HFFc6 (cell line): ENCODE data around the gene SLC11A1. TPM values are rescaled to one million over a fixed set of nuclear protein-coding genes. Genes with fewer than 3 reads are reported as not detected.

ENCODE experiments used
- DNase-seq: peaks from one replicate; pipeline ENCODE4 v3.0.0-alpha.2; 2018
- H3K27ac Mint-ChIP-seq: 2 replicates; pipeline ENCODE4 v1.8.0; 2020; ENCODE audit warnings: mild to moderate bottlenecking, mixed read lengths
- H3K27me3 Mint-ChIP-seq: 2 replicates; pipeline ENCODE4 v1.8.0; 2021; ENCODE audit warnings: mild to moderate bottlenecking, moderate library complexity, mixed read lengths; ENCODE audit not compliant: insufficient read depth
- H3K36me3 Mint-ChIP-seq: 2 replicates; pipeline ENCODE4 v1.8.0; 2021; ENCODE audit warnings: low read depth, mixed read lengths
- H3K4me1 Mint-ChIP-seq: 2 replicates; pipeline ENCODE4 v1.8.0; 2020; ENCODE audit warnings: low read depth, mixed read lengths
- H3K4me3 Mint-ChIP-seq: 2 replicates; pipeline ENCODE4 v1.8.0; 2020; ENCODE audit warnings: mild to moderate bottlenecking, moderate library complexity, mixed read lengths
- H3K9me3 Mint-ChIP-seq: 2 replicates; pipeline ENCODE4 v1.8.0; 2020; ENCODE audit warnings: mild to moderate bottlenecking, mixed read lengths
- total RNA-seq, 6 experiments: library from RNA; stranded (reverse); fragmentation: NEBNext Ultra II Directional; extraction: Animal tissue kit (Norgen Biotek cat#: 25700); gene quantifications; 2 replicates in 1 of 6; 3 replicates in 5 of 6; pipeline ENCODE4 v1.2.3, GENCODE V29; 2021
- TF ChIP-seq, protein P1 (sequence below): fragments of 200-600 bp; sonication (generic); IDR thresholded peaks from 2 replicates; pipeline ENCODE4 v1.5.0; 2021; ENCODE audit warnings: antibody characterized with exemption, mild to moderate bottlenecking

The SLC11A1 gene
- total RNA-seq, 6 experiments from 2014 or later, result 0.05 to 0.16 (median 0.11) TPM

DNA sequence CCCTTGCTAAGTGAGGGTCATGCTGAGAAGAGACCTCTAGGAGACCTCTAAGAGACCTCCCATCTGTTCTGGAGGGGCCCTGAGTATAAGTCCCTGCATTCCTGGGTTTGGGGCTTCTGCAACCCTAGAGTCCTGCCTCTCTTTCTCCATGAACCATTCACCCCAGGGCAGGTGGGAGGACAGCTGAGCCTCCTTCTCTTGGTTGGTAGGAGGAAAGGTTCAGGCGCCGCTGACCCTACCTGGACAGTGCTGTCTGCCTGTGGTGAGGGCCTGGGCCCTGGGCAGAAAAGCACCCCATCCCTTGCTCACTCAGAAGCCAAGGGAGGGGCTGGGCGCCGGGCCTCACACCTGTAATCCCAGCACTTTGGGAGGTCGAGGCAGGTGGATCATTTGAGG is 36.2 kb downstream of the SLC11A1 start:
- TF ChIP-seq, protein P1, sequence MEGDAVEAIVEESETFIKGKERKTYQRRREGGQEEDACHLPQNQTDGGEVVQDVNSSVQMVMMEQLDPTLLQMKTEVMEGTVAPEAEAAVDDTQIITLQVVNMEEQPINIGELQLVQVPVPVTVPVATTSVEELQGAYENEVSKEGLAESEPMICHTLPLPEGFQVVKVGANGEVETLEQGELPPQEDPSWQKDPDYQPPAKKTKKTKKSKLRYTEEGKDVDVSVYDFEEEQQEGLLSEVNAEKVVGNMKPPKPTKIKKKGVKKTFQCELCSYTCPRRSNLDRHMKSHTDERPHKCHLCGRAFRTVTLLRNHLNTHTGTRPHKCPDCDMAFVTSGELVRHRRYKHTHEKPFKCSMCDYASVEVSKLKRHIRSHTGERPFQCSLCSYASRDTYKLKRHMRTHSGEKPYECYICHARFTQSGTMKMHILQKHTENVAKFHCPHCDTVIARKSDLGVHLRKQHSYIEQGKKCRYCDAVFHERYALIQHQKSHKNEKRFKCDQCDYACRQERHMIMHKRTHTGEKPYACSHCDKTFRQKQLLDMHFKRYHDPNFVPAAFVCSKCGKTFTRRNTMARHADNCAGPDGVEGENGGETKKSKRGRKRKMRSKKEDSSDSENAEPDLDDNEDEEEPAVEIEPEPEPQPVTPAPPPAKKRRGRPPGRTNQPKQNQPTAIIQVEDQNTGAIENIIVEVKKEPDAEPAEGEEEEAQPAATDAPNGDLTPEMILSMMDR, result no peak
- no peaks in the 10 kb centered on the region for H3K9me3 Mint-ChIP-seq
- no peak overlapping the region for H3K4me3 Mint-ChIP-seq
- no peak overlapping the region for H3K27ac Mint-ChIP-seq
- DNase-seq, result no peak
- H3K4me1 Mint-ChIP-seq, result no peaks in the 10 kb centered on the region
- peaks cover 15% of the 10 kb centered on the region for H3K27me3 Mint-ChIP-seq
- no peaks in the 10 kb centered on the region for H3K36me3 Mint-ChIP-seq

DNA sequence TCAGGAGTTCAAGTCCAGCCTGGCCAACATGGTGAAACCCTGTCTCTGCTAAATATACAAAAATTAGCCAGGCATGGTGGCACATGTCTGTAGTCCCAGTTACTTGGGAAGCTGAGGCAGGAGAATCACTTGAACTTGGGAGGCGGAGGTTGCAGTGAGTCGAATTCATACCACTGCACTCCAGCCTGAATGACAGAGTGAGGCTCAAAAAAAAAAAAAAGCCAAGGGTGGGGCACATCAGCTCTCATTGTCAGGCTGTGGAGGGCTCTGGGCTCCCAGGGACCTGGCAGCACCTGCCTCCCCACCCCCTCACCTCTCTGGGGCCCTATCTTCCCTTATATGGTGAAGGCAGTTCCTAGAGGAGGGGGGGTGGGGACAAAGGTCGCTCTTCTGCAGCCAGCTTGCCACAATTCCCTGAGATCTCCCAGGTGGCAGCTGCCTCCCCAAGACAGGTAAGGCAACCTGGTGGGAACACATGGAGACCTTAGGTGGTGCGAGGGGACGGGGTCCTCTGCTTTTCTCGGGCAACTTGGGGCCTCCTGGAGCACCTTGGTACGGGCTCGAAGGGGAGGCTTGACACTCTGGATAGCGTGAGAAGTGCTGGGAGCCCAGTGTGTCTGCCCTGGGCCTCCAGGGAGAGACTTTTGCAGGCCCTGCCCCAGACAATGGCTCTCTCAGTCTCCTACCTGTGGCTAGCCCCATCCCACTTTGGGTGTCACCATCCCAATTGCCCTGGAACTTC is 36.8 kb downstream of the SLC11A1 start, which contains the start of gene VIL1:
Gene VIL1, plus strand, starts transcription at position 407 of the 742 bp plus-strand sequence. CDS start 4,656 bp downstream, outside the sequence.
- TF ChIP-seq, protein P1, result no peak
- DNase-seq, result no peak
- Mint-ChIP-seq H3K27me3 (peaks cover 15% of the 10 kb centered on the region), H3K9me3 (no peaks in the 10 kb centered on the region), H3K4me1 (no peaks in the 10 kb centered on the region), H3K27ac (no peak within 1 kb of the TSS), H3K36me3 (no peaks in the 10 kb centered on the region), H3K4me3 (no peak within 1 kb of the TSS)

DNA sequence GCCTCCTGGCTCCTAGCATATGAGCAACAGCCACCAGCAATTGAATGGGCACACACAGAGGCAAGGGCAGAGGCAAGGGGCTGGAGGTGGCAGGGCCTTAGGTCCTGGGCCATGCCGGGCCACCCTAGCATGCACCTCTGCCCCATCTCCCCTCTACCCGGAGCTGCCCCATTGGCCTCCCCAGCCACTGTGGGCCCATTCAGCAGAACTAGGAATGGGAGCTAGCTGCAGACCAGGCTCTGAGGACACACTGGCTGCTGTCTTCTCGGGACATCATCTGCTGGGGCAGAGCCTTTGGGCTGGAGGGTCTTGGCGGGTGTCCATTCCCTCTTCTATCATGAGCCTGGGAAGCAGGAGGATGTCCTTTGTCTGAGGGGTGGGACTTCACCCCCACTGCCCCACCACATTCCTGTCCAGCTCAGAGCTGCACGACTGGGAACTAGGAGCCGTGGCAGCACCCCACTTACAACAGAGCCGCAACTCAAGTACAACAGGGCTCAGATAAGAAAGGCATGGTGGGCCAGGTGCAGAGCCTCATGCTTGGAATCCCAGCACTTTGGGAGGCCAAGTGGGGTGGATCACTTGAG is 37.6 kb downstream of the SLC11A1 start:
- no peaks in the 10 kb centered on the region for H3K36me3 Mint-ChIP-seq
- H3K27ac Mint-ChIP-seq, result no peak overlapping the region
- peaks cover 18% of the 10 kb centered on the region for H3K27me3 Mint-ChIP-seq
- H3K4me1 Mint-ChIP-seq, result no peaks in the 10 kb centered on the region
- no peaks in the 10 kb centered on the region for H3K9me3 Mint-ChIP-seq
- TF ChIP-seq, protein P1, result no peak
- no peak for DNase-seq
- no peak overlapping the region for H3K4me3 Mint-ChIP-seq

DNA sequence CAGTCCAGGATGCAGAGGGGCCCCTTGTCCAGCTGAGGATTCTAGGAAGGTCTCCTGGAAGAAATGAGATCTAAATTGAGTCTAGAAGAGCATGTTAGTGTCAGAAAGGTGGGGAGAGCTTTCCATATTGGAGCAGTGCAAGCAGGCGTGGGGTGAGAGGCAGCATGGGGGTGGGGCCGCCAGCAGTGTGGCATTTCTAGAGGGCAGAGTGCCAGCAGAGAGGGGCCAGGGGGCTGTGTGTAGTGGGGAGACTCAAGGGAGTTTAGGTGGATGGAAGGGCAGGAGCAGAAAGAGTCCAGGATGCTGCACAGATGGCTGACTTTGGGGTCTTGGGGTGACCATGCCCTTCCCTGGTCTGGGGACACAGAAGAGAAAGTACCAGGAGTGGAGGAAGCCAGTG is 39.0 kb downstream of the SLC11A1 start:
- Mint-ChIP-seq H3K4me1 (no peaks in the 10 kb centered on the region), H3K4me3 (no peak overlapping the region), H3K27me3 (peaks cover 21% of the 10 kb centered on the region), H3K27ac (no peak overlapping the region), H3K36me3 (no peaks in the 10 kb centered on the region), H3K9me3 (no peaks in the 10 kb centered on the region)
- no peak for DNase-seq
- TF ChIP-seq, protein P1, result no peak

DNA sequence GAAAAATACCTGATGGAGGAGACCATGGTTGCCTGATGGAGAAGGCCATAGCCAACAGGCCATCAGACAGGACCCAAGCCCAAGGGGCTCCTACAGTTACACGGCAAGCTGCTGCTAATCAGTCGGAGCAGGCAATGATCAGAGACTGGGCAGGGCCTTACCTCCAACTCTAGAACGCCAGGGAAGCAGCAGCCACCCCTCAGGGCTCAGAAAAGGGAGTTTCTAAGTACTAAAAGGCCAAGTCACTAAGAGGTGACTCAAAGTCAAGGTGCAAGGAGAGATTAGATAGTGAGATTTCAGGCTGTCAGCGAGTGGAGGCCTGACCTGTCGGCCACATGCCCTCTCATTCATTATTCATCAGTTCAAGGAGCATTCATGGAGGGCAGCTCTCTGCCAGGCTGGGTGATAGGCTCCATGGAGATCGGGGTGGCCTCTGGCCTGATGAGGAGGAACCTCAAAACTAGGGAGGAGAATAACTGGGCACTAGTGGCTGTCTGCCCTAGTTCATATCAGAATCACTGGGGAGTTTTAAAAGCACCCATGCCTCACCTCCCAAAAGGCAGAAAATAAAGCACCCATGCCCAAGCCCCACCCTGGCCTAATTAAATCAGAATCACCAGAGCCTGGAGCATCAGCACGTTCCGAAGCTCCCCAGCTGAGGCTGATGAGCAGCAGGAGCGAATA is 40.5 kb downstream of the SLC11A1 start:
- Mint-ChIP-seq H3K27me3 (peaks cover 30% of the 10 kb centered on the region), H3K36me3 (no peaks in the 10 kb centered on the region), H3K27ac (no peak overlapping the region), H3K4me3 (no peak overlapping the region), H3K4me1 (no peaks in the 10 kb centered on the region), H3K9me3 (no peaks in the 10 kb centered on the region)
- no peak for DNase-seq
- TF ChIP-seq, protein P1, result no peak
